ENCODE results near the gene NDP. TPM values are rescaled to one million over a fixed set of nuclear protein-coding genes. Genes with fewer than 3 reads are reported as not detected.
A peak's percentile ranks its signal among the peaks of the same experiment; 100 is the strongest.

The NDP gene
- total and polyA plus RNA-seq, 2 donors from 2014 or later = not detected

- Histone ChIP-seq H3K4me1 (ENCODE audit: control insufficient read depth in 2 of 3, insufficient read depth in 2 of 3, low read depth in 1 of 3, low read length in 3 of 3) (peaks cover 0 to 2% (median 0%) of the 10 kb centered on the region in 3 donors), H3K9ac (ENCODE audit: low read length in 3 of 3) (no peak overlapping the region), H3K36me3 (ENCODE audit: control insufficient read depth in 2 of 3, insufficient read depth in 3 of 3, low read length in 3 of 3) (no peaks in the 10 kb centered on the region), H3K9me3 (ENCODE audit: control insufficient read depth in 2 of 3, insufficient read depth in 1 of 3, low read length in 3 of 3) (no peaks in the 10 kb centered on the region), H3K4me3 (ENCODE audit: low read length in 3 of 3) (no peak overlapping the region), H3K27me3 (ENCODE audit: control insufficient read depth, insufficient read depth, low read length) (peaks cover 9% of the 10 kb centered on the region), H3K27ac (ENCODE audit: low read depth in 2 of 2, low read length in 2 of 2) (no peak overlapping the region)
- DNase-seq = no peak
- no peak for TF ChIP-seq CTCF (IDR thresholded peaks at IDR 0.05; ENCODE audit: borderline replicate concordance, extremely low read depth, insufficient read depth)
- no peak for FAIRE-seq
- intact Hi-C loops (cut with DNase I) = no loop called here
Measured at GRCh38 chrX:43970528-43970927, 2.7 kb downstream of the NDP start.

GRCh38 chrX:43969504-43970501 is 3.4 kb downstream of the NDP start:
- Histone ChIP-seq H3K4me1 (ENCODE audit: control insufficient read depth in 2 of 3, insufficient read depth in 2 of 3, low read depth in 1 of 3, low read length in 3 of 3) (peaks cover 0 to 2% (median 0%) of the 10 kb centered on the region in 3 donors), H3K27ac (ENCODE audit: low read depth in 2 of 2, low read length in 2 of 2) (no peak overlapping the region), H3K9ac (ENCODE audit: low read length in 3 of 3) (no peak overlapping the region), H3K4me3 (ENCODE audit: low read length in 3 of 3) (no peak overlapping the region), H3K9me3 (ENCODE audit: control insufficient read depth in 2 of 3, insufficient read depth in 1 of 3, low read length in 3 of 3) (no peaks in the 10 kb centered on the region), H3K36me3 (ENCODE audit: control insufficient read depth in 2 of 3, insufficient read depth in 3 of 3, low read length in 3 of 3) (no peaks in the 10 kb centered on the region), H3K27me3 (ENCODE audit: control insufficient read depth, insufficient read depth, low read length) (peaks cover 7% of the 10 kb centered on the region)
- TF ChIP-seq CTCF (IDR thresholded peaks at IDR 0.05; ENCODE audit: borderline replicate concordance, extremely low read depth, insufficient read depth) = no peak
- intact Hi-C loops (cut with DNase I) = no loop called here
- DNase-seq (peak in 1 of 5 donors; percentile 61), FAIRE-seq (no peak)

- Histone ChIP-seq H3K4me3 (ENCODE audit: low read length in 3 of 3) (no peak overlapping the region), H3K9ac (ENCODE audit: low read length in 3 of 3) (no peak overlapping the region), H3K27me3 (ENCODE audit: control insufficient read depth, insufficient read depth, low read length) (peaks cover 5% of the 10 kb centered on the region), H3K9me3 (ENCODE audit: control insufficient read depth in 2 of 3, insufficient read depth in 1 of 3, low read length in 3 of 3) (no peaks in the 10 kb centered on the region), H3K27ac (ENCODE audit: low read depth in 2 of 2, low read length in 2 of 2) (no peak overlapping the region), H3K4me1 (ENCODE audit: control insufficient read depth in 2 of 3, insufficient read depth in 2 of 3, low read depth in 1 of 3, low read length in 3 of 3) (peaks cover 0 to 2% (median 0%) of the 10 kb centered on the region in 3 donors), H3K36me3 (ENCODE audit: control insufficient read depth in 2 of 3, insufficient read depth in 3 of 3, low read length in 3 of 3) (no peaks in the 10 kb centered on the region)
- DNase-seq (no peak), FAIRE-seq (no peak)
- intact Hi-C loops (cut with DNase I) = no loop called here
- no peak for TF ChIP-seq CTCF (IDR thresholded peaks at IDR 0.05; ENCODE audit: borderline replicate concordance, extremely low read depth, insufficient read depth)
Measured at GRCh38 chrX:43968359-43968781, 4.8 kb downstream of the NDP start.

All from kidney (tissue), 14 donors.